NCI-H69 (cell line): ENCODE measurements around the gene ETFB.

ENCODE experiments used
- DNase-seq: peaks from one replicate; lab custom pipeline; 2025; lab: John Stamatoyannopoulos, UW

The ETFB gene

GRCh38 chr19:51295382-51296126 is 70.6 kb downstream of the ETFB start:
- no peak for DNase-seq
